Panc1 (cell line): ENCODE measurements around the gene RGS6. TPM values are rescaled to one million over a fixed set of nuclear protein-coding genes. Genes with fewer than 3 reads are reported as not detected.

ENCODE experiments used
- ATAC-seq: fragments of 200-7000 bp; cut with Tn5 transposase; 2 replicates; pipeline ENCODE4 v1.9.1; 2020; ENCODE audit warnings: mild to moderate bottlenecking, moderate library complexity
- Bru-seq: library from RNA; stranded (reverse); fragments of 400-500 nt; gene quantifications from one replicate; lab custom pipeline; 2021; lab: Mats Ljungman, UMichigan
- BruChase-seq, 2 experiments: library from RNA; stranded (reverse); fragments of 400-500 nt; gene quantifications; one replicate each; lab custom pipeline; 2021; lab: Mats Ljungman, UMichigan
- BruUV-seq: library from RNA; stranded (reverse); fragments of 400-500 nt; replicated peaks from 2 replicates; lab custom pipeline; 2021; lab: Mats Ljungman, UMichigan
- CTCF ChIA-PET: fragments of 300-600 bp; sonication (Branson Sonifier 250); formaldehyde crosslinking; loops from one replicate; lab custom pipeline; 2022; ENCODE audit warnings: antibody characterized with exemption; lab: Charles Lee
- POLR2A ChIA-PET: fragments of 300-600 bp; sonication (Branson Sonifier 250); formaldehyde crosslinking; loops from one replicate; lab custom pipeline; 2022; ENCODE audit warnings: antibody characterized with exemption; lab: Charles Lee
- DNase-seq: peaks from one replicate; pipeline ENCODE4 v3.0.0-alpha.2; 2010; ENCODE audit warnings: low read depth, low spot score
- H3K27ac ChIP-seq: 2 replicates; pipeline ENCODE4 v1.5.1; 2011; ENCODE audit warnings: mild to moderate bottlenecking, low read length, inconsistent platforms
- H3K27me3 ChIP-seq: fragments of 200-500 bp; sonication (Bioruptor generic); 2 replicates; pipeline ENCODE4 v1.6.0; 2014; ENCODE audit warnings: low read length, inconsistent platforms; ENCODE audit not compliant: control insufficient read depth, insufficient read depth
- H3K36me3 ChIP-seq: fragments of 200-500 bp; sonication (Bioruptor generic); 2 replicates; pipeline ENCODE4 v1.5.1; 2014; ENCODE audit warnings: inconsistent platforms, mild to moderate bottlenecking, low read length, moderate library complexity; ENCODE audit not compliant: control insufficient read depth, insufficient read depth
- H3K4me1 ChIP-seq: 2 replicates; pipeline ENCODE4 v1.5.1; 2011; ENCODE audit warnings: inconsistent platforms, mild to moderate bottlenecking, low read length, moderate library complexity; ENCODE audit not compliant: control insufficient read depth, insufficient read depth
- H3K4me3 ChIP-seq, 2 experiments: 2 replicates each; pipeline ENCODE4 v1.5.1; 2011 to 2012; ENCODE audit warnings: low read depth in 2 of 2, low read length in 2 of 2, mild to moderate bottlenecking in 2 of 2, inconsistent platforms in 1 of 2, moderate library complexity in 1 of 2
- H3K9me3 ChIP-seq: fragments of 200-500 bp; sonication (Bioruptor generic); 2 replicates; pipeline ENCODE4 v1.5.1; 2014; ENCODE audit warnings: low read depth, mild to moderate bottlenecking, inconsistent platforms, low read length, moderate library complexity; ENCODE audit not compliant: control insufficient read depth, insufficient read depth
- CTCF ChIP-seq: fragments of 450-650 bp; IDR thresholded peaks from 2 replicates; pipeline ENCODE4 v1.5.1; 2017; ENCODE audit warnings: mild to moderate bottlenecking
- POLR2AphosphoS5 ChIP-seq: IDR thresholded peaks from 2 replicates; pipeline ENCODE4 v1.6.1; 2012; ENCODE audit warnings: mild to moderate bottlenecking, low read depth, low read length, moderate library complexity
- SIN3A ChIP-seq: IDR thresholded peaks from 2 replicates; pipeline ENCODE4 v1.6.1; 2012; ENCODE audit warnings: low read depth, mild to moderate bottlenecking, low read length, moderate library complexity, borderline replicate concordance; ENCODE audit not compliant: insufficient read depth
- TCF7L2 ChIP-seq: IDR thresholded peaks from 2 replicates; pipeline ENCODE4 v1.6.1; 2011; ENCODE audit warnings: mild to moderate bottlenecking, low read depth, low read length, inconsistent platforms
- in situ Hi-C: cut with HindIII; loops from 2 replicates; pipeline ENCODE4 v1.10.0; 2016; ENCODE audit warnings: low sequenced_read_pairs, low pct_unique_long_range_greater_than_20kb
- intact Hi-C: fragments of 100-400 bp; cut with micrococcal nuclease; formaldehyde crosslinking; loops from one replicate; pipeline ENCODE4 v1.10.0; 2022; ENCODE audit not compliant: unreplicated experiment
- long read RNA-seq: library from polyadenylated mRNA; unstranded; transcript quantifications from one replicate; pipeline ENCODE4 v2.0.0, GENCODE V29; 2021; ENCODE audit not compliant: unreplicated experiment
- polyA plus RNA-seq: library from polyadenylated mRNA; unstranded; fragments of >200 nt; gene quantifications from one replicate; pipeline ENCODE4 v1.2.1, GENCODE V29; 2012; ENCODE audit warnings: missing spikeins; ENCODE audit not compliant: insufficient read length
- total RNA-seq: library from RNA; stranded (reverse); gene quantifications from one replicate; pipeline ENCODE4 v1.2.1, GENCODE V29; 2021; ENCODE audit not compliant: unreplicated experiment
- TF ChIP-seq, protein P1 (sequence below), 2 experiments: IDR thresholded peaks; 2 replicates each; pipeline ENCODE4 v1.6.1; 2011 to 2012; ENCODE audit warnings: low read depth in 2 of 2, control low read depth in 1 of 2, low read length in 1 of 2, mild to moderate bottlenecking in 1 of 2, moderate library complexity in 1 of 2; ENCODE audit not compliant: insufficient read depth in 1 of 2

Gene RGS6
- not detected for total RNA-seq
- polyA plus RNA-seq = not detected
- percentile 3 among the genes with signal in this experiment for Bru-seq, nascent RNA
- BruChase-seq, experiment 1, labeled RNA remaining after a 2-hour chase = percentile 9 among the genes with signal in this experiment
- BruChase-seq, experiment 2, labeled RNA remaining after a 6-hour chase = percentile 10 among the genes with signal in this experiment
- long read RNA-seq = 0 reads

DNA sequence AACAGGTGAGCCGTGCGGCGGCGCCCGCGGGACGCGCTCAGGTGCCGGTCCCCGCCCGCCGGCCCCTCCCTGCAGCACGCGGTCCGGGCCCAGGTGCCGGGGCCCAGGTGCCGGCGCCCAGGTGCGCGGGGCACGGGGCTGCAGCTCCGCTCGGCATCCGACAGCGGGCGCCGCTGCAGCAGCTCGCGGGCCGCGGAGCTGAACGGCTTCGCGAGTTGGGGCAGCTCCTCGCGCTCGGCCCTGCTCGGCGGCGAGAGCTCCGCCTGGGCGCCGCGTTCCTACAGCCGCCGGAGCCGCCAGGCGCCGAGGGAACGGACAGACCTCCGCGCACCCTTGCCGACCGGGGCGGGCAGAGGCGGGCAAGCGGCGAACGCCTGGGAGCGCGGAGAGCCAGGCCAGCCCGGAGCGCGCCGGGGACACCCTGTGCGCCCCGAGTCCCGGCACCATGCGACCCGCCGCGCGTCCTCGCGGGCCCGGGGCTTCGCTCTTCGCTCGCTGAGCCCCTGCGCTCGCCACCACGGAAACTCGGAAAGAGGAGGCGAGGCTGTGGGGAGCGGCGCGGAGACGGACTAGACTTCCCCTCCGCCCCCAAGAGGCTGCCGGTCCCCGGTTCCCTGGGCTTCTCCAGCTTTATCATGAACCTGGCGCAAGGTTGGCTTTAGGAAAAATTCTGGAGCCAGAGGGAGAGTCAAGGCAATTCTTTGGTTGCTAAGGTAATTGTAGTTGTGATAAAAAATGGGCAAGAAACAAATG is at the start of gene RGS6:
Gene RGS6, plus strand, starts transcription at position 201 of the 753 bp plus-strand sequence.
- ATAC-seq (no peak), DNase-seq (no peak)
- intact Hi-C loops = no loop called here
- BruUV-seq = no TSS peak
- ChIA-PET POLR2A (no interaction called here), CTCF (no interaction called here)
- Histone ChIP-seq H3K9me3 (no peaks in the 10 kb centered on the region), H3K4me3 (no peak within 1 kb of the TSS), H3K27me3 (no peaks in the 10 kb centered on the region), H3K36me3 (no peaks in the 10 kb centered on the region), H3K27ac (no peak within 1 kb of the TSS), H3K4me1 (no peaks in the 10 kb centered on the region)
- in situ Hi-C loops = no loop called here
- TF ChIP-seq POLR2AphosphoS5 = no peak
- TF ChIP-seq, protein P1, sequence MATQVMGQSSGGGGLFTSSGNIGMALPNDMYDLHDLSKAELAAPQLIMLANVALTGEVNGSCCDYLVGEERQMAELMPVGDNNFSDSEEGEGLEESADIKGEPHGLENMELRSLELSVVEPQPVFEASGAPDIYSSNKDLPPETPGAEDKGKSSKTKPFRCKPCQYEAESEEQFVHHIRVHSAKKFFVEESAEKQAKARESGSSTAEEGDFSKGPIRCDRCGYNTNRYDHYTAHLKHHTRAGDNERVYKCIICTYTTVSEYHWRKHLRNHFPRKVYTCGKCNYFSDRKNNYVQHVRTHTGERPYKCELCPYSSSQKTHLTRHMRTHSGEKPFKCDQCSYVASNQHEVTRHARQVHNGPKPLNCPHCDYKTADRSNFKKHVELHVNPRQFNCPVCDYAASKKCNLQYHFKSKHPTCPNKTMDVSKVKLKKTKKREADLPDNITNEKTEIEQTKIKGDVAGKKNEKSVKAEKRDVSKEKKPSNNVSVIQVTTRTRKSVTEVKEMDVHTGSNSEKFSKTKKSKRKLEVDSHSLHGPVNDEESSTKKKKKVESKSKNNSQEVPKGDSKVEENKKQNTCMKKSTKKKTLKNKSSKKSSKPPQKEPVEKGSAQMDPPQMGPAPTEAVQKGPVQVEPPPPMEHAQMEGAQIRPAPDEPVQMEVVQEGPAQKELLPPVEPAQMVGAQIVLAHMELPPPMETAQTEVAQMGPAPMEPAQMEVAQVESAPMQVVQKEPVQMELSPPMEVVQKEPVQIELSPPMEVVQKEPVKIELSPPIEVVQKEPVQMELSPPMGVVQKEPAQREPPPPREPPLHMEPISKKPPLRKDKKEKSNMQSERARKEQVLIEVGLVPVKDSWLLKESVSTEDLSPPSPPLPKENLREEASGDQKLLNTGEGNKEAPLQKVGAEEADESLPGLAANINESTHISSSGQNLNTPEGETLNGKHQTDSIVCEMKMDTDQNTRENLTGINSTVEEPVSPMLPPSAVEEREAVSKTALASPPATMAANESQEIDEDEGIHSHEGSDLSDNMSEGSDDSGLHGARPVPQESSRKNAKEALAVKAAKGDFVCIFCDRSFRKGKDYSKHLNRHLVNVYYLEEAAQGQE (IDR thresholded peaks at IDR 0.05; ENCODE audit: insufficient read depth in 1 of 2, low read depth in 2 of 2, low read length in 1 of 2) = no peak
- no peak for TF ChIP-seq TCF7L2
- no peak for TF ChIP-seq CTCF

DNA sequence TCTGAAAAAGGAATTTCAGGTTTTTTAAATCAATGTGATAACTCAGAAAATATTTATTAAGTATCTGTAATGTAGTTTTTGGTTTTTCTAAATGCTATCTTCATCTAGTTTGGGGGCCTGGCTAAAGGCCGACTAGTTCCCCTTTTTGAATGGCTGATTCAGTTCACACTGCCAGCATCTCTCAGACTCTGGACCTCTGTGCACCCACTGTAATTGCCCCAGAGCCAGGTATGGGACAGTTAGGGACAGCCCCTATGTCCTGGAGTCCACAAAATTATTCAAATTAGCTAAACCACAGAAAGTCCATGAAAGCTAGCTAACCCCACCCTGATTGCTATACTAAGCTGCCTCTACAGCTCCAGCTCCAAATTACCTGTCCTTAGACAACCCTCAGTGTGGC is 49.1 kb upstream of the RGS6 start:
- BruUV-seq = no TSS peak
- Histone ChIP-seq H3K36me3 (no peaks in the 10 kb centered on the region), H3K9me3 (no peaks in the 10 kb centered on the region), H3K4me1 (no peaks in the 10 kb centered on the region), H3K4me3 (no peak overlapping the region), H3K27ac (no peak overlapping the region), H3K27me3 (no peaks in the 10 kb centered on the region)
- in situ Hi-C loops = no loop called here
- intact Hi-C loops = no loop called here
- ChIA-PET CTCF (no interaction called here), POLR2A (no interaction called here)
- DNase-seq = no peak
- TF ChIP-seq, protein P1 (IDR thresholded peaks at IDR 0.05; ENCODE audit: insufficient read depth in 1 of 2, low read depth in 2 of 2, low read length in 1 of 2) = no peak
- TF ChIP-seq CTCF (no peak), TCF7L2 (no peak), SIN3A (no peak), POLR2AphosphoS5 (no peak)
- no peak for ATAC-seq
